DOHH2 (cell line): ENCODE measurements around the gene WWTR1.

Experiments used
- EZH2phosphoT487 ChIP-seq: fragments of 200-600 bp; sonication (generic); IDR thresholded peaks from 2 replicates; pipeline ENCODE4 v1.6.1; 2017; ENCODE audit warnings: borderline replicate concordance, mild to moderate bottlenecking, antibody characterized with exemption, low read length, moderate library complexity, mixed read lengths
- TF ChIP-seq, protein P1 (sequence below): fragments of 200-600 bp; sonication (generic); IDR thresholded peaks from one replicate; pipeline ENCODE4 v1.5.1; 2014; ENCODE audit warnings: antibody characterized with exemption, mild to moderate bottlenecking, low read depth, low read length; ENCODE audit not compliant: poor library complexity, severe bottlenecking

DNA sequence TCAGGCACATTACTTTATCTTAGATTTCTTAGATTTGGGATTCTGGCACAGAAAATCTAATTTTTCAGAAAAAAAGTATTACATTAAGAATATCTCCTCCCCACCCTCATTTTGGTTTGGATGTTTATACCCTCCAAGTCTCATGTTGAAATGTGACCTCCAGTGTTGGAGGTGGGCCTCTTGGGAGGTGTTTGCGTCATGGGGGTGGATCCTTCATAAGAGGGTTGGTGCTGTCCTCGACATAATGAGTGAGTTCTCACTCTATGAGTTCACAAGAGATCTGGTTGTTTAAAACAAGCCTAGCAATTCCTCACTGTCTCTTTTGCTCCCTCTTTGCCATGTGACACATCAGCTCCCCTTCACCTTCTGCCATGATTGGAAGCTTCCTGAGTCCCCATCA is 45.6 kb upstream of the WWTR1 start:
- TF ChIP-seq, protein P1, sequence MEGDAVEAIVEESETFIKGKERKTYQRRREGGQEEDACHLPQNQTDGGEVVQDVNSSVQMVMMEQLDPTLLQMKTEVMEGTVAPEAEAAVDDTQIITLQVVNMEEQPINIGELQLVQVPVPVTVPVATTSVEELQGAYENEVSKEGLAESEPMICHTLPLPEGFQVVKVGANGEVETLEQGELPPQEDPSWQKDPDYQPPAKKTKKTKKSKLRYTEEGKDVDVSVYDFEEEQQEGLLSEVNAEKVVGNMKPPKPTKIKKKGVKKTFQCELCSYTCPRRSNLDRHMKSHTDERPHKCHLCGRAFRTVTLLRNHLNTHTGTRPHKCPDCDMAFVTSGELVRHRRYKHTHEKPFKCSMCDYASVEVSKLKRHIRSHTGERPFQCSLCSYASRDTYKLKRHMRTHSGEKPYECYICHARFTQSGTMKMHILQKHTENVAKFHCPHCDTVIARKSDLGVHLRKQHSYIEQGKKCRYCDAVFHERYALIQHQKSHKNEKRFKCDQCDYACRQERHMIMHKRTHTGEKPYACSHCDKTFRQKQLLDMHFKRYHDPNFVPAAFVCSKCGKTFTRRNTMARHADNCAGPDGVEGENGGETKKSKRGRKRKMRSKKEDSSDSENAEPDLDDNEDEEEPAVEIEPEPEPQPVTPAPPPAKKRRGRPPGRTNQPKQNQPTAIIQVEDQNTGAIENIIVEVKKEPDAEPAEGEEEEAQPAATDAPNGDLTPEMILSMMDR = no peak
- TF ChIP-seq EZH2phosphoT487 = no peak
